ENCODE data around the gene NPC1L1. TPM values are rescaled to one million over a fixed set of nuclear protein-coding genes. Genes with fewer than 3 reads are reported as not detected.
"Not testable (repeated sequence)": the region's sequence is repeated elsewhere in the genome, so short reads cannot be mapped to it uniquely, and the experiment has no call there.

The NPC1L1 gene
- total RNA-seq, 2 experiments from 2014 or later = not detected

GRCh38 chr7:44506592-44507288, 34.4 kb downstream of the NPC1L1 start:
- H3K36me3 Mint-ChIP-seq (ENCODE audit: low read depth); CTCF ChIA-PET; H3K4me3 Mint-ChIP-seq; H3K27ac Mint-ChIP-seq; DNase-seq; POLR2A ChIA-PET; H3K4me1 Mint-ChIP-seq: not testable (repeated sequence)
- Mint-ChIP-seq H3K9me3 (peaks cover 26% of the 10 kb centered on the region), H3K27me3 (peaks cover 12% of the 10 kb centered on the region)

- Mint-ChIP-seq H3K9me3 (peaks cover 23% of the 10 kb centered on the region), H3K27ac (no peak overlapping the region), H3K4me1 (peaks cover 6% of the 10 kb centered on the region), H3K27me3 (peaks cover 12% of the 10 kb centered on the region), H3K36me3 (ENCODE audit: low read depth) (peaks cover 2% of the 10 kb centered on the region), H3K4me3 (no peak overlapping the region)
- DNase-seq = no peak
- CTCF ChIA-PET = no interaction called here
- POLR2A ChIA-PET = no interaction called here
Measured at GRCh38 chr7:44505595-44505994, 35.5 kb downstream of the NPC1L1 start.

- H3K9me3 Mint-ChIP-seq = no peaks in the 10 kb centered on the region
- CTCF ChIA-PET = interaction anchor here (0.7 to 1.0 kb wide), 2 partner anchors 8 to 297 kb away, joined by 3 to 4 read pairs; partner anchors contain the start of genes NUDCD3 and YKT6
- POLR2A ChIA-PET = no interaction called here
- H3K27ac Mint-ChIP-seq = no peak overlapping the region
- no peak overlapping the region for H3K4me3 Mint-ChIP-seq
- no peaks in the 10 kb centered on the region for H3K4me1 Mint-ChIP-seq
- no peak for DNase-seq
- peaks cover 13% of the 10 kb centered on the region for H3K27me3 Mint-ChIP-seq
- no peaks in the 10 kb centered on the region for H3K36me3 Mint-ChIP-seq (ENCODE audit: low read depth)
Measured at GRCh38 chr7:44498230-44498954, 42.7 kb downstream of the NPC1L1 start.

- ChIA-PET POLR2A (interaction anchor here (0.5 kb wide), 1 partner anchor 439 kb away, joined by 3 read pairs; no protein-coding TSS in a partner anchor), CTCF (interaction anchor here (0.9 to 1.0 kb wide), 2 partner anchors 37 to 296 kb away, joined by 3 read pairs; partner anchors contain the start of gene YKT6)
- DNase-seq = no peak
- Mint-ChIP-seq H3K9me3 (no peaks in the 10 kb centered on the region), H3K4me1 (no peaks in the 10 kb centered on the region), H3K4me3 (no peak overlapping the region), H3K27ac (no peak overlapping the region), H3K27me3 (peaks cover 11% of the 10 kb centered on the region), H3K36me3 (ENCODE audit: low read depth) (no peaks in the 10 kb centered on the region)
Measured at GRCh38 chr7:44497155-44498027, 43.7 kb downstream of the NPC1L1 start.

- H3K27ac Mint-ChIP-seq = no peak overlapping the region
- peaks cover 5% of the 10 kb centered on the region for H3K27me3 Mint-ChIP-seq
- ChIA-PET POLR2A (no interaction called here), CTCF (interaction anchor here (0.9 kb wide), 1 partner anchor 38 kb away, joined by 3 read pairs; no protein-coding TSS in a partner anchor)
- H3K36me3 Mint-ChIP-seq (ENCODE audit: low read depth) = no peaks in the 10 kb centered on the region
- H3K4me1 Mint-ChIP-seq = peaks cover under 1% of the 10 kb centered on the region
- no peak overlapping the region for H3K4me3 Mint-ChIP-seq
- H3K9me3 Mint-ChIP-seq = no peaks in the 10 kb centered on the region
- DNase-seq = no peak
Measured at GRCh38 chr7:44496385-44496784, 44.7 kb downstream of the NPC1L1 start.

- Mint-ChIP-seq H3K36me3 (ENCODE audit: low read depth) (no peaks in the 10 kb centered on the region), H3K4me3 (no peak overlapping the region), H3K27ac (no peak overlapping the region), H3K4me1 (peaks cover 7% of the 10 kb centered on the region), H3K9me3 (no peaks in the 10 kb centered on the region), H3K27me3 (peaks cover 5% of the 10 kb centered on the region)
- ChIA-PET POLR2A (no interaction called here), CTCF (no interaction called here)
- no peak for DNase-seq
Measured at GRCh38 chr7:44494960-44495359, 46.2 kb downstream of the NPC1L1 start.

- peak overlapping the region; percentile 76 for H3K4me3 Mint-ChIP-seq
- H3K9me3 Mint-ChIP-seq = no peaks in the 10 kb centered on the region
- H3K4me1 Mint-ChIP-seq = peaks cover 36% of the 10 kb centered on the region
- CTCF ChIA-PET = interaction anchor here (0.9 to 1.9 kb wide), 5 partner anchors 8 to 74 kb away, joined by 3 to 4 read pairs (median 3); no protein-coding TSS in a partner anchor
- H3K36me3 Mint-ChIP-seq (ENCODE audit: low read depth) = peaks cover 19% of the 10 kb centered on the region
- DNase-seq = no peak
- POLR2A ChIA-PET = interaction anchor here (0.6 kb wide), 2 partner anchors 80 to 409 kb away, joined by 3 to 9 read pairs; no protein-coding TSS in a partner anchor
- H3K27ac Mint-ChIP-seq = peak overlapping the region; percentile 92
- no peaks in the 10 kb centered on the region for H3K27me3 Mint-ChIP-seq
Measured at GRCh38 chr7:44491229-44491628, 49.9 kb downstream of the NPC1L1 start.

- no peaks in the 10 kb centered on the region for H3K27me3 Mint-ChIP-seq
- DNase-seq = peak; percentile 87
- POLR2A ChIA-PET = interaction anchor here (0.6 to 0.7 kb wide), 3 partner anchors 63 to 409 kb away, joined by 3 to 9 read pairs (median 3); no protein-coding TSS in a partner anchor
Measured at GRCh38 chr7:44490351-44491200, 50.6 kb downstream of the NPC1L1 start, which contains the start of gene NUDCD3. TSS of gene NUDCD3 (minus strand) at chr7:44490658. CDS start at chr7:44490600, 58 bp downstream.

GRCh38 chr7:44489955-44490350, 51.2 kb downstream of the NPC1L1 start:
- peaks cover 26% of the 10 kb centered on the region for H3K36me3 Mint-ChIP-seq (ENCODE audit: low read depth)
- DNase-seq = peak; percentile 58
- peak overlapping the region; percentile 76 for H3K4me3 Mint-ChIP-seq
- CTCF ChIA-PET = interaction anchor here (0.7 to 1.9 kb wide), 11 partner anchors 9 to 470 kb away, joined by 3 to 6 read pairs (median 3); partner anchors contain the start of gene YKT6
- POLR2A ChIA-PET = interaction anchor here (0.7 kb wide), 1 partner anchor 62 kb away, joined by 3 read pairs; no protein-coding TSS in a partner anchor
- peak overlapping the region; percentile 92 for H3K27ac Mint-ChIP-seq
- no peaks in the 10 kb centered on the region for H3K27me3 Mint-ChIP-seq
- peaks cover 47% of the 10 kb centered on the region for H3K4me1 Mint-ChIP-seq
- H3K9me3 Mint-ChIP-seq = no peaks in the 10 kb centered on the region

More at GRCh38 chr7:44490351-44491200, 50.6 kb downstream of the NPC1L1 start, which contains the start of gene NUDCD3:
- peaks cover 42% of the 10 kb centered on the region for H3K4me1 Mint-ChIP-seq
- H3K4me3 Mint-ChIP-seq = peak within 1 kb of the TSS; percentile 76
- peak within 1 kb of the TSS; percentile 92 for H3K27ac Mint-ChIP-seq
- no peaks in the 10 kb centered on the region for H3K9me3 Mint-ChIP-seq
- CTCF ChIA-PET = interaction anchor here (0.7 to 1.9 kb wide), 12 partner anchors 8 to 471 kb away, joined by 3 to 6 read pairs (median 3); partner anchors contain the start of gene YKT6
- H3K36me3 Mint-ChIP-seq (ENCODE audit: low read depth) = peaks cover 21% of the 10 kb centered on the region

GRCh38 chr7:44488955-44489354, 52.2 kb downstream of the NPC1L1 start:
- peaks cover under 1% of the 10 kb centered on the region for H3K9me3 Mint-ChIP-seq
- CTCF ChIA-PET = interaction anchor here (1.8 kb wide), 1 partner anchor 288 kb away, joined by 6 read pairs; the partner anchor contains the start of gene YKT6

GRCh38 chr7:44486693-44487092, 54.4 kb downstream of the NPC1L1 start:
- POLR2A ChIA-PET = no interaction called here
- Mint-ChIP-seq H3K27me3 (no peaks in the 10 kb centered on the region), H3K9me3 (peaks cover 17% of the 10 kb centered on the region)

More at GRCh38 chr7:44488955-44489354, 52.2 kb downstream of the NPC1L1 start:
- Mint-ChIP-seq H3K36me3 (ENCODE audit: low read depth) (peaks cover 35% of the 10 kb centered on the region), H3K4me1 (peaks cover 54% of the 10 kb centered on the region), H3K27me3 (no peaks in the 10 kb centered on the region), H3K27ac (peak overlapping the region; percentile 92), H3K4me3 (peak overlapping the region; percentile 76)
- DNase-seq = no peak
- POLR2A ChIA-PET = no interaction called here

More at GRCh38 chr7:44486693-44487092, 54.4 kb downstream of the NPC1L1 start:
- Mint-ChIP-seq H3K27ac (no peak overlapping the region), H3K36me3 (ENCODE audit: low read depth) (peaks cover 57% of the 10 kb centered on the region), H3K4me1 (peaks cover 69% of the 10 kb centered on the region), H3K4me3 (no peak overlapping the region)
- CTCF ChIA-PET = no interaction called here
- no peak for DNase-seq

All from activated CD4-positive, alpha-beta T cell treated with anti-CD3 and anti-CD28 coated beads, Interleukin-2, amount 10 ng/mL, durations not matched to agents 7 days and 5 days (primary cell).